ENCODE results near the gene LLCFC1. TPM values are rescaled to one million over a fixed set of nuclear protein-coding genes. Genes with fewer than 3 reads are reported as not detected.

Gene LLCFC1
- total RNA-seq, 2 experiments from 2014 or later: not detected

DNA sequence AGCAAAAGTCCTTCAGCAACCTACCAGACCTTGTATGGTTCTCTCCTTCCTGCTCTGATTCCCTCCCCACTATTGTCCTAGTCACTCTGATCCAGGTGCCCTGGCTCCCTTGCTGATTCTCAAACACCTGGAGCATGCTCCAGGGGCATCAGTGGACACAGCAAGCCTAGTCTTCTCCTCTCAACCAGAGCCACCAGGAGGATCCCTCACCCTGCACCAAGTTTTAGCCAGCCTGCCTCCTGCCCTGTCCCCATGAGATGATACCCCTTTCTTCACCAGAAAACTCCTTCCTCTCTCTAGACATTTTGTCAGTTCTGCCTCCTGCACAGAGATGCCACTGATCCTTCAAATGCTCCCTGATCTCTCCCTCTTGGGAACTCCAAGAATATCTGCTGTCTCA, 11.0 kb downstream of the LLCFC1 start:
- Mint-ChIP-seq H3K9me3 (ENCODE audit: insufficient read depth) (no peaks in the 10 kb centered on the region), H3K4me1 (ENCODE audit: low read depth) (no peaks in the 10 kb centered on the region)

DNA sequence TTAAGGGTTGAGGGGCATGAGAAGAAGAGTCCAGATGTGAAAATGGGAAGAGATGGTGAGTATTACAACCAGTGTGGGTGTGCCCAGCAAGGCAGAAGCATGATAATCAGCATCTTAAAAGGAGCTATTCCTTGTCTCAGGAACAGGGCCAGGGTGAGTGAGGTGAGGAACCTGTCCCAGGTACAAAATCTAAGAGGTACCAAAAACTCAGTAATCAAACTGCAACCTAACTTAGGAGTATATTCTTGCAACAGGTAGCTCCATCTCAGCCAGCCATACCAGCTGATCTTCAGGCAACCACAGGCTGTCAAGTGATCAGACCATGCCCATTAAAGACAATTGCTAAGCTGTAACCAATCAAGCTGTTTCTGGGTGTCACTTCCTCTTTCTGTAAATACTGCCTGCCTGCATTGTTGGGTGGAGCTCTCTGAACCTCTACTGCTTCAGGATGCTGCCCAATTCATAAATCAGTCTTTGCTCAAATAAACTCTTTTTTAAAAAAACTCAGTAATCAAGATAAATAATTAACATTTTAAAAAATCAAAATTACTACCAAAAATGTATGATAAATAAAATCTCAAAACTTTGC, 15.5 kb downstream of the LLCFC1 start:
- ATAC-seq: no peak
- H3K36me3 Mint-ChIP-seq (ENCODE audit: low read depth): no peaks in the 10 kb centered on the region
- no peak overlapping the region for H3K27ac Mint-ChIP-seq
- DNase-seq: no peak
- no peak overlapping the region for H3K4me3 Mint-ChIP-seq
- ChIA-PET POLR2A (no interaction called here), CTCF (interaction anchor here (0.5 kb wide), 1 partner anchor 164 kb away, joined by 4 read pairs; no protein-coding TSS in a partner anchor)
- peaks cover 18% of the 10 kb centered on the region for H3K27me3 Mint-ChIP-seq (ENCODE audit: low read depth)
- H3K4me1 Mint-ChIP-seq (ENCODE audit: low read depth): no peaks in the 10 kb centered on the region
- no peaks in the 10 kb centered on the region for H3K9me3 Mint-ChIP-seq (ENCODE audit: insufficient read depth)

More for the DNA sequence above, 11.0 kb downstream of the LLCFC1 start:
- ChIA-PET CTCF (no interaction called here), POLR2A (no interaction called here)
- no peak for ATAC-seq
- Mint-ChIP-seq H3K27me3 (ENCODE audit: low read depth) (peaks cover 5% of the 10 kb centered on the region), H3K27ac (no peak overlapping the region), H3K36me3 (ENCODE audit: low read depth) (no peaks in the 10 kb centered on the region), H3K4me3 (no peak overlapping the region)
- DNase-seq: no peak

DNA sequence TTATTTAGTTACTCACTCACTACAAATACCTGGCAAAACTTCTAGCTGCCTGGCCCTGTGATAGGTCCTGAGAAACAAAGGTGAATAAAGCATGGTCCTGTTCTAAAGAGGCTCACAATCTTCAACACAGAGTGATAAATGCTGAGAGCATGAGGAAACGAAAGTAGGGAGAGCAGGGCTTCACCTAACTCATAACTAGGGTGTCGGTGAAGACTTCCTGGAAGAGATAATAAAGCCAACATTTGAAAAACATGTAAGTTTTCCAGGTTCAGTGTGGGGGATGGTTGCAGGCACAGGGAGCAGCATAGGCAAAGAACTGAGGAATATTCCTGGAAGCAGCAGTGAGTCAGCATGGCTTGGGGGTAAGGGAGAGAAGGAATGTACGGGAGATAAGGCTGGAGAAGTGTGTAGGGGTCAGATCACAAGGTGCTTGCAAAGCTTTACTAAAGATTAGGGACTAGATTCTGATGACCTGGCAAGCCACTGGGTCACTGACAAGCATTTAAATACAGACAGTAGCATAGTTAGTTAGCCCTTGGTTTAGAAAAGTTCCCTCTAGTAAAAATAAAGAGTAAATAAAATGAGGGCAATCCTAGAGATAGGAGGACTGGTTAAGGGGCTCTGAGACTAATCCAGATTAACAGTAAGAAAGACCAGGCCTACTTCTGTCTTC, 17.8 kb downstream of the LLCFC1 start:
- ChIA-PET CTCF (no interaction called here), POLR2A (no interaction called here)
- ATAC-seq (no peak), DNase-seq (no peak)
- Mint-ChIP-seq H3K9me3 (ENCODE audit: insufficient read depth) (no peaks in the 10 kb centered on the region), H3K4me3 (no peak overlapping the region), H3K27me3 (ENCODE audit: low read depth) (peaks cover 19% of the 10 kb centered on the region), H3K36me3 (ENCODE audit: low read depth) (no peaks in the 10 kb centered on the region), H3K4me1 (ENCODE audit: low read depth) (no peaks in the 10 kb centered on the region), H3K27ac (no peak overlapping the region)

GRCh38 chr7:142957723-142958122, 18.4 kb downstream of the LLCFC1 start:
- Mint-ChIP-seq H3K27ac (no peak overlapping the region), H3K27me3 (ENCODE audit: low read depth) (peaks cover 19% of the 10 kb centered on the region), H3K4me3 (no peak overlapping the region), H3K9me3 (ENCODE audit: insufficient read depth) (no peaks in the 10 kb centered on the region), H3K4me1 (ENCODE audit: low read depth) (no peaks in the 10 kb centered on the region), H3K36me3 (ENCODE audit: low read depth) (no peaks in the 10 kb centered on the region)
- ChIA-PET POLR2A (no interaction called here), CTCF (no interaction called here)
- no peak for ATAC-seq
- no peak for DNase-seq

DNA sequence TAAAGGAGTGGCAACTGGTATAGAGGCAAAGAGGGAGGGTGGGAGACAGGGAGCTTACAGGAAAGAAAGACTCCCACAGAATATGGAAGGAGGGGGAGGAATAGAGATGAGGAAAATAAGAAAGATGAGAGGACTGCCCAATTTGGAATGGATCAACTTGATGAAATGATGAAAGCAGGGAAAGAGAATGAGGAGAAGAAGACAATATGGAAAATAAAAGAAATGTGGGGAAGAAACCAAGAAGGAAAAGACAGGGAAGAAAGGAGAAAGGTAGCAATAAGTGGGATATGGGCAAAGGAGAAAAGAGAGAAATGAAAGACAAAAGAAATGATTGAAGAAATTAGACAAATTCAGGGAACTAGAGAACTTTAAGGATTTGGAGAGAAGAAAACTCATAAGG, 19.9 kb downstream of the LLCFC1 start:
- Mint-ChIP-seq H3K36me3 (ENCODE audit: low read depth) (no peaks in the 10 kb centered on the region), H3K4me3 (no peak overlapping the region), H3K27ac (no peak overlapping the region), H3K27me3 (ENCODE audit: low read depth) (peaks cover 22% of the 10 kb centered on the region), H3K4me1 (ENCODE audit: low read depth) (no peaks in the 10 kb centered on the region), H3K9me3 (ENCODE audit: insufficient read depth) (no peaks in the 10 kb centered on the region)
- ChIA-PET POLR2A (no interaction called here), CTCF (no interaction called here)
- ATAC-seq (no peak), DNase-seq (no peak)

DNA sequence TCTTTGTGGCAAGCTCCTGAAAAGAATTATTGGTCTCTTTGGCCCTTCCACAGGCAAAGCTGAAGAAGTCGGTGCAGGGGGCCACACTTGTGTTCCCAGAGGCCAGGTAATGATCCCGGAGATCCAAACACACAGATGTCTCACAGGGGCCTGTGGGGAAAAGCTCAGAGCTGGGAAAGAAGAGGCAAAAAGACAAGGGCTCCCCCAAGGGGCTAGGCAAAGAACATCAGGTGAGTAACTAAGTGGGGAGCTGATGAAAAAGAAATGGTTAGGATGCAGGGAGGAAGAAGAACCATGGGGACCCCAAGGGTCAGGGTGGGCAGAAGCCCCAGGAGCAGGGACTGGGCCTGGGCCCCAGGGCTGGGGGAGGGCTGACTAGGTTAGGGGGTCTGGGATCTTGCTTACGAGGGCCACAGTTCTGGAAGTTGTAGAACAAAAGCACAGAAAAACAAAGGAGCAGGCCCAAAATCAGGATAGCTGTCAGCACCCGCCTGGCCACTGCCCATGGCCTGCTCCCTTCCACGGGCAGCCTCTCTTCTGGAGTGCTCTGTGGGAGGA, 21.8 kb downstream of the LLCFC1 start:
- H3K27me3 Mint-ChIP-seq (ENCODE audit: low read depth): peaks cover 20% of the 10 kb centered on the region
- H3K36me3 Mint-ChIP-seq (ENCODE audit: low read depth): no peaks in the 10 kb centered on the region
- no peaks in the 10 kb centered on the region for H3K4me1 Mint-ChIP-seq (ENCODE audit: low read depth)
- H3K9me3 Mint-ChIP-seq (ENCODE audit: insufficient read depth): no peaks in the 10 kb centered on the region
- ChIA-PET POLR2A (no interaction called here), CTCF (interaction anchor here (1.1 to 1.5 kb wide), 8 partner anchors 14 to 324 kb away, joined by 3 to 10 read pairs (median 4); no protein-coding TSS in a partner anchor)
- DNase-seq: no peak
- H3K27ac Mint-ChIP-seq: no peak overlapping the region
- no peak for ATAC-seq
- H3K4me3 Mint-ChIP-seq: no peak overlapping the region

GRCh38 chr7:142961595-142961972, 22.3 kb downstream of the LLCFC1 start:
- H3K27ac Mint-ChIP-seq: no peak overlapping the region
- ATAC-seq (no peak), DNase-seq (no peak)
- H3K4me3 Mint-ChIP-seq: no peak overlapping the region
- ChIA-PET CTCF (interaction anchor here (1.1 to 1.5 kb wide), 8 partner anchors 13 to 325 kb away, joined by 3 to 10 read pairs (median 4); no protein-coding TSS in a partner anchor), POLR2A (no interaction called here)
- no peaks in the 10 kb centered on the region for H3K4me1 Mint-ChIP-seq (ENCODE audit: low read depth)
- H3K27me3 Mint-ChIP-seq (ENCODE audit: low read depth): peaks cover 17% of the 10 kb centered on the region
- no peaks in the 10 kb centered on the region for H3K9me3 Mint-ChIP-seq (ENCODE audit: insufficient read depth)
- no peaks in the 10 kb centered on the region for H3K36me3 Mint-ChIP-seq (ENCODE audit: low read depth)

- H3K9me3 Mint-ChIP-seq (ENCODE audit: insufficient read depth): no peaks in the 10 kb centered on the region
- H3K27me3 Mint-ChIP-seq (ENCODE audit: low read depth): peaks cover 16% of the 10 kb centered on the region
Measured at GRCh38 chr7:142961973-142962926, 23.0 kb downstream of the LLCFC1 start, which contains the start of gene KEL. Gene KEL, minus strand, starts transcription at chr7:142962363. Its CDS starts 157 bp downstream, at chr7:142962206.

DNA sequence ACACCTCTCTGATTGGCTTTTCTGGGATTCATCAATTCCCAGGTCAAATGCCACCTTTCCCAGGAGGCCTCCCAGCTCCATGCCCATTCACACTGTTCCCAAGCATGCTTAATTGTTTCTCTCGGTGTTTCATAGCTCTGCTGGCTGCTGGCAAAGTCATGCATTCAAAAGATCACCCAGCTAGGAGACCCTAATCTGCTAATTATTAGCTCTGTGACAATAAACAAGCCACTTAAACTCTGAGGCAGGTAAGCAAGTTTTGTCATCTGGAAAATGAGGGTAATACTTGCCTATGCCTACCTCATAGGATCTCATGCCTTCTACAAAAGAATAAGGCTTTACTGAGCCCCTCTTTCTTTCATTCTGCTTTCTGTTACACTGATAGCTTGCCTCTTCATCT, 23.7 kb downstream of the LLCFC1 start:
- POLR2A ChIA-PET: no interaction called here
- DNase-seq (no peak), ATAC-seq (no peak)
- Mint-ChIP-seq H3K9me3 (ENCODE audit: insufficient read depth) (no peaks in the 10 kb centered on the region), H3K27me3 (ENCODE audit: low read depth) (peaks cover 17% of the 10 kb centered on the region), H3K4me3 (no peak overlapping the region), H3K27ac (no peak overlapping the region), H3K4me1 (ENCODE audit: low read depth) (no peaks in the 10 kb centered on the region), H3K36me3 (ENCODE audit: low read depth) (no peaks in the 10 kb centered on the region)
- CTCF ChIA-PET: interaction anchor here (1.1 kb wide), 1 partner anchor 10 kb away, joined by 3 read pairs; no protein-coding TSS in a partner anchor

More at GRCh38 chr7:142961973-142962926, 23.0 kb downstream of the LLCFC1 start, which contains the start of gene KEL:
- ChIA-PET POLR2A (no interaction called here), CTCF (interaction anchor here (1.4 kb wide), 1 partner anchor 40 kb away, joined by 3 read pairs; no protein-coding TSS in a partner anchor)
- H3K4me3 Mint-ChIP-seq: no peak within 1 kb of the TSS
- H3K27ac Mint-ChIP-seq: no peak within 1 kb of the TSS
- DNase-seq (no peak), ATAC-seq (no peak)
- no peaks in the 10 kb centered on the region for H3K4me1 Mint-ChIP-seq (ENCODE audit: low read depth)
- no peaks in the 10 kb centered on the region for H3K36me3 Mint-ChIP-seq (ENCODE audit: low read depth)

- no peak for ATAC-seq
- Mint-ChIP-seq H3K4me1 (ENCODE audit: low read depth) (no peaks in the 10 kb centered on the region), H3K4me3 (no peak overlapping the region), H3K27ac (no peak overlapping the region), H3K36me3 (ENCODE audit: low read depth) (no peaks in the 10 kb centered on the region), H3K27me3 (ENCODE audit: low read depth) (peaks cover 20% of the 10 kb centered on the region), H3K9me3 (ENCODE audit: insufficient read depth) (no peaks in the 10 kb centered on the region)
- ChIA-PET CTCF (interaction anchor here (1.1 kb wide), 1 partner anchor 11 kb away, joined by 3 read pairs; no protein-coding TSS in a partner anchor), POLR2A (no interaction called here)
- DNase-seq: no peak
Measured at GRCh38 chr7:142963993-142964392, 24.7 kb downstream of the LLCFC1 start.

DNA sequence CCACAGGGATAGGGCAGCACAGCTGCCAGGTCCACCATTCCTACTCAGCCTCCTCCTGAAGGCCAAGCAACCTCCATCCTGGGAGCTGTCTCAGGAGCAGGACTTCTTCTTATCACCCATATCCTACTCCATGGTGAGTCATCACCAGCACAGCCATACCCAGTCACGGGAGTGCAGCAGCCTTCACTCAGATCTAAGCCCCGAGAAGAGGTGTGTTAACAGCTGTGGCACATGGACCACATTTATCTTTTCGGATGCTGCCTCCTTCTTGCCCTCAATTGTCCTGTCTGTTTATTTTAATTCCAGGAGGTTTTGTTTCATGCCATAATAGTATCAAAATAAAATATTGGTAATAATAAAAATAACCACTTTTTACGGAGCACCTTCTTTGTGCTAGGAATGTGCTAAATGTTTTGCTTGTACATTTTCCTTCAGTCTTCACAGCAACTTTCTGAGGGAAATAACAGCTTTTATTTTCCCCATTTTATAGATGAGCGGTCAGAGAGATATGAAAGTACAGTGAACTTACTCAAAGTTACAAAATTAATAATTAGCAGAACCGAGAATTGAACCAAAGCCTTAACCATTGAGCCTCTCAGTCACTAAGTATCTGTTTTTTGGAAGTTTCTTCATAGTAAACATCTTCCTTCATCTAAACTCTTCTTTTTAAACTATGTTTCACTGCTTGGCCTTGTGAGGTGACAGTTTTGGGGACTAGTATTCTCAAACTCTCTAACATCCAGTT, 25.4 kb downstream of the LLCFC1 start:
- H3K9me3 Mint-ChIP-seq (ENCODE audit: insufficient read depth): no peaks in the 10 kb centered on the region
- no peak overlapping the region for H3K4me3 Mint-ChIP-seq
- DNase-seq: no peak
- ChIA-PET CTCF (no interaction called here), POLR2A (interaction anchor here (0.6 kb wide), 1 partner anchor 155 kb away, joined by 3 read pairs; no protein-coding TSS in a partner anchor)
- ATAC-seq: no peak
- no peak overlapping the region for H3K27ac Mint-ChIP-seq
- no peaks in the 10 kb centered on the region for H3K36me3 Mint-ChIP-seq (ENCODE audit: low read depth)
- H3K27me3 Mint-ChIP-seq (ENCODE audit: low read depth): peaks cover 14% of the 10 kb centered on the region
- H3K4me1 Mint-ChIP-seq (ENCODE audit: low read depth): no peaks in the 10 kb centered on the region
